Smooth muscle cell (in vitro differentiated cells): ENCODE measurements around the gene MRPL22. TPM values are rescaled to one million over a fixed set of nuclear protein-coding genes. Genes with fewer than 3 reads are reported as not detected.

ENCODE experiments used
- DNase-seq: peaks from one replicate; lab custom pipeline; 2025; ENCODE audit not compliant: unreplicated experiment; lab: John Stamatoyannopoulos, UW
- H2AFZ ChIP-seq: fragments of 200-600 bp; sonication (generic); 2 replicates; pipeline ENCODE4 v1.6.0; 2016; ENCODE audit warnings: antibody characterized with exemption, low read depth, mild to moderate bottlenecking
- H3F3A ChIP-seq: fragments of 200-600 bp; sonication (generic); 2 replicates; pipeline ENCODE4 v1.6.0; 2017; ENCODE audit warnings: antibody characterized with exemption, low read depth
- H3K27ac ChIP-seq: fragments of 200-600 bp; sonication (generic); 2 replicates; pipeline ENCODE4 v1.5.1; 2016; ENCODE audit warnings: low read depth, mild to moderate bottlenecking
- H3K27me3 ChIP-seq: fragments of 200-600 bp; sonication (generic); 2 replicates; pipeline ENCODE4 v1.6.1; 2016; ENCODE audit warnings: low read depth, mild to moderate bottlenecking
- H3K36me3 ChIP-seq: fragments of 200-600 bp; sonication (generic); 2 replicates; pipeline ENCODE4 v1.5.1; 2016; ENCODE audit warnings: low read depth
- H3K4me1 ChIP-seq: fragments of 200-600 bp; sonication (generic); 2 replicates; pipeline ENCODE4 v1.5.1; 2016; ENCODE audit warnings: low read depth
- H3K4me2 ChIP-seq: fragments of 200-600 bp; sonication (generic); 2 replicates; pipeline ENCODE4 v1.6.0; 2016; ENCODE audit warnings: mild to moderate bottlenecking
- H3K4me3 ChIP-seq: fragments of 200-600 bp; sonication (generic); 2 replicates; pipeline ENCODE4 v1.5.1; 2016; ENCODE audit warnings: mild to moderate bottlenecking
- H3K79me2 ChIP-seq: fragments of 200-600 bp; sonication (generic); 2 replicates; pipeline ENCODE4 v1.6.0; 2016; ENCODE audit warnings: low read depth, mild to moderate bottlenecking
- H3K9ac ChIP-seq: fragments of 200-600 bp; sonication (generic); 2 replicates; pipeline ENCODE4 v1.6.0; 2016; ENCODE audit warnings: low read depth
- H3K9me3 ChIP-seq: fragments of 200-600 bp; sonication (generic); replicated peaks from 2 replicates; pipeline ENCODE4 v1.5.1; 2016; ENCODE audit warnings: low read depth
- H4K20me1 ChIP-seq: fragments of 200-600 bp; sonication (generic); 2 replicates; pipeline ENCODE4 v1.6.0; 2016; ENCODE audit warnings: low read depth
- CTCF ChIP-seq: fragments of 200-600 bp; sonication (generic); IDR thresholded peaks from 2 replicates; pipeline ENCODE4 v1.5.1; 2017; ENCODE audit warnings: borderline replicate concordance, mild to moderate bottlenecking, antibody characterized with exemption; ENCODE audit not compliant: insufficient read depth, poor library complexity, severe bottlenecking
- WGBS: methylation state at CpG from one replicate; pipeline ENCODE4 v1.1.7; 2016; ENCODE audit warnings: low lambda C conversion rate; 5-methylcytosine and 5-hydroxymethylcytosine counted together
- polyA plus RNA-seq: library from polyadenylated mRNA; unstranded; fragments of >200 nt; fragmentation: Nextera tagmentation; extraction: Ambion mirVana; gene quantifications from 2 replicates; pipeline ENCODE4 v1.2.1, GENCODE V29; 2016
- total RNA-seq: library from RNA; depleted of rRNA; stranded (reverse); fragments of >200 nt; gene quantifications from 2 replicates; pipeline ENCODE4 v1.2.3, GENCODE V29; 2014

MRPL22 gene
- total and polyA plus RNA-seq, 2 experiments from 2014 or later = 58.7 to 135 TPM

GRCh38 chr5:154916874-154917273 is 24.0 kb upstream of the MRPL22 start:
- Histone ChIP-seq H3K9me3 (no peaks in the 10 kb centered on the region), H3K27ac (no peak overlapping the region), H2AFZ (no peak overlapping the region), H3K4me1 (no peaks in the 10 kb centered on the region), H3K4me2 (no peak overlapping the region), H4K20me1 (no peaks in the 10 kb centered on the region), H3K79me2 (no peaks in the 10 kb centered on the region), H3F3A (no peaks in the 10 kb centered on the region), H3K36me3 (peaks cover 21% of the 10 kb centered on the region), H3K9ac (no peak overlapping the region), H3K27me3 (no peaks in the 10 kb centered on the region), H3K4me3 (no peak overlapping the region)
- DNase-seq = no peak
- WGBS = 99% methylated on average over 3 of the region's 3 CpGs
- TF ChIP-seq CTCF = no peak

- H3F3A ChIP-seq = no peaks in the 10 kb centered on the region
- H3K27me3 ChIP-seq = no peaks in the 10 kb centered on the region
- H3K9ac ChIP-seq = no peak overlapping the region
- no peak overlapping the region for H3K4me3 ChIP-seq
- no peak for DNase-seq
- no peaks in the 10 kb centered on the region for H3K79me2 ChIP-seq
- WGBS = 91% methylated on average over 4 of the region's 4 CpGs
- no peak overlapping the region for H3K4me2 ChIP-seq
- H3K27ac ChIP-seq = no peak overlapping the region
- H3K36me3 ChIP-seq = peaks cover 21% of the 10 kb centered on the region
- no peaks in the 10 kb centered on the region for H3K9me3 ChIP-seq
- no peak overlapping the region for H2AFZ ChIP-seq
- no peak for TF ChIP-seq CTCF
- no peaks in the 10 kb centered on the region for H3K4me1 ChIP-seq
- H4K20me1 ChIP-seq = no peaks in the 10 kb centered on the region
Measured at GRCh38 chr5:154917757-154918156, 23.1 kb upstream of the MRPL22 start.

GRCh38 chr5:154923441-154924430 is 17.1 kb upstream of the MRPL22 start:
- H3K4me2 ChIP-seq = no peak overlapping the region
- no peaks in the 10 kb centered on the region for H3K79me2 ChIP-seq
- no peaks in the 10 kb centered on the region for H3K4me1 ChIP-seq
- no peak overlapping the region for H3K4me3 ChIP-seq
- H3K9me3 ChIP-seq = no peaks in the 10 kb centered on the region
- 62% methylated on average over 7 of the region's 7 CpGs for WGBS
- no peaks in the 10 kb centered on the region for H4K20me1 ChIP-seq
- H3F3A ChIP-seq = no peaks in the 10 kb centered on the region
- no peak for DNase-seq
- peak overlapping the region; percentile 57 for H3K27ac ChIP-seq
- no peak overlapping the region for H3K9ac ChIP-seq
- no peak for TF ChIP-seq CTCF
- H2AFZ ChIP-seq = no peak overlapping the region
- H3K36me3 ChIP-seq = peaks cover 23% of the 10 kb centered on the region
- no peaks in the 10 kb centered on the region for H3K27me3 ChIP-seq
